K562 treated with DMSO at 1 percent for 48 hours (cell line): ENCODE measurements around the gene NELFA. TPM values are rescaled to one million over a fixed set of nuclear protein-coding genes. Genes with fewer than 3 reads are reported as not detected.

ENCODE experiments used
- total RNA-seq: library from RNA; unstranded; fragments of 300-600 nt; gene quantifications from 2 replicates; pipeline ENCODE4 v1.2.3, GENCODE V29; 2022; ENCODE audit warnings: low replicate concordance; ENCODE audit errors: extremely low read depth

Gene NELFA
- not detected in 2 replicates for total RNA-seq

GRCh38 chr4:2008921-2009650, at the start of gene NELFA:
NELFA (minus strand) TSS chr4:2008974; CDS start chr4:2008959, 15 bp downstream.

Other genes with a start within 250 kb of the NELFA start
- gene FGFR3, start 215.7 kb downstream of the NELFA start, total RNA-seq = not detected in 2 replicates
- not detected in 2 replicates for gene LETM1, start 152.8 kb downstream of the NELFA start, total RNA-seq
- gene NSD2, start 137.6 kb downstream of the NELFA start, total RNA-seq = not detected in 2 replicates
- not detected in 2 replicates for gene NAT8L, start 50.4 kb upstream of the NELFA start, total RNA-seq
- gene HAUS3, start 233.1 kb upstream of the NELFA start, total RNA-seq = not detected in 2 replicates
- gene POLN, start 233.1 kb upstream of the NELFA start, total RNA-seq = not detected in 2 replicates